HG03469 (cell line): ENCODE measurements around the gene TOPAZ1.

Source experiments
- ATAC-seq: cut with Tn5 transposase; IDR thresholded peaks from one replicate; pipeline ENCODE4 v1.9.1; 2021; ENCODE audit warnings: mild to moderate bottlenecking, moderate library complexity, moderate number of reproducible peaks; ENCODE audit not compliant: unreplicated experiment

The TOPAZ1 gene

GRCh38 chr3:44242721-44243120 lies 1.0 kb downstream of the TOPAZ1 start:
- ATAC-seq, result no peak

GRCh38 chr3:44248152-44248551 lies 6.5 kb downstream of the TOPAZ1 start:
- no peak for ATAC-seq

GRCh38 chr3:44252332-44252959 lies 10.8 kb downstream of the TOPAZ1 start:
- ATAC-seq, result no peak

- ATAC-seq, result no peak
Measured at GRCh38 chr3:44259404-44259803, 17.7 kb downstream of the TOPAZ1 start.

GRCh38 chr3:44264146-44264545 lies 22.5 kb downstream of the TOPAZ1 start:
- no peak for ATAC-seq

- ATAC-seq, result no peak
Measured at GRCh38 chr3:44265815-44266214, 24.1 kb downstream of the TOPAZ1 start.

GRCh38 chr3:44272191-44272590 lies 30.5 kb downstream of the TOPAZ1 start:
- ATAC-seq, result no peak

GRCh38 chr3:44277925-44278324 lies 36.2 kb downstream of the TOPAZ1 start:
- ATAC-seq, result no peak

GRCh38 chr3:44280077-44280476 lies 38.4 kb downstream of the TOPAZ1 start:
- no peak for ATAC-seq

GRCh38 chr3:44280631-44281030 lies 38.9 kb downstream of the TOPAZ1 start:
- ATAC-seq, result no peak

- no peak for ATAC-seq
Measured at GRCh38 chr3:44284949-44285348, 43.3 kb downstream of the TOPAZ1 start.

- ATAC-seq, result no peak
Measured at GRCh38 chr3:44289882-44290462, 48.3 kb downstream of the TOPAZ1 start.

- no peak for ATAC-seq
Measured at GRCh38 chr3:44292276-44292675, 50.6 kb downstream of the TOPAZ1 start.

DNA sequence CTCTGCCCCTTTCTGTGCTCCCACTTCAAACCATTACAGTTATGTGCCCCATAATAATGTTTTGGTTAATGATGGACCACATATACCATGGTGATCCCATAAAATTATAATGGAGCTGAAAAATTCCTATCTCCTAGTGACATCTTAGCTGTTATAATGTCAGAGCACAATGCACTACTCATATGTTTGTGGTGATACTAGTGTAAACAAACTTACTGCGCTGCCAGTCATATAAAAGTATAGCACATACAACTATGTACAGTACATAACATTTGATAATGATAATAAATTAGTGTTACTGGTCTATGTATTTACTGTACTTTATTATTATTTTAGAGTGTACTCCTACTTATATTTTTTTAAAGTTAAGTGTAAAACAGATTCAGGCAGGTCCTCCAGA lies 51.3 kb downstream of the TOPAZ1 start:
- ATAC-seq, result no peak

DNA sequence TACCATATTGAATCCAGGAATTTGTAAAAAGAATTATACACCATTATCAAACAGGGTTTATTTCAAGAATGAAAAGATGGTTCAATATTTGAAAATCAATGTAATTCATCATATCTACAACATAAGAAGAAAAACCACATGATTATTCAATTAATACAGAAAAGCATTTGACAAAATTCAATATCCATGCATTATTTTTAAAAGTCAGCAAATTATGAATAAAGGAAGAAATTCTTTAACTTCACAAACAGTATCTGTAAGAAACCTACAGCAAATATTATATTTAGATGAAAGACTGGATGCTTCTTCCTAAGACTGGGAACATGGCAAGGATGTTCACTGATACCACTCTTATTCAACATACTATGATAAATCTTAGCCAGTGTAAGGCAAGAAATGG lies 55.6 kb downstream of the TOPAZ1 start:
- no peak for ATAC-seq

- ATAC-seq, result no peak
Measured at GRCh38 chr3:44301746-44302145, 60.1 kb downstream of the TOPAZ1 start.

- ATAC-seq, result no peak
Measured at GRCh38 chr3:44309500-44309899, 67.8 kb downstream of the TOPAZ1 start.

DNA sequence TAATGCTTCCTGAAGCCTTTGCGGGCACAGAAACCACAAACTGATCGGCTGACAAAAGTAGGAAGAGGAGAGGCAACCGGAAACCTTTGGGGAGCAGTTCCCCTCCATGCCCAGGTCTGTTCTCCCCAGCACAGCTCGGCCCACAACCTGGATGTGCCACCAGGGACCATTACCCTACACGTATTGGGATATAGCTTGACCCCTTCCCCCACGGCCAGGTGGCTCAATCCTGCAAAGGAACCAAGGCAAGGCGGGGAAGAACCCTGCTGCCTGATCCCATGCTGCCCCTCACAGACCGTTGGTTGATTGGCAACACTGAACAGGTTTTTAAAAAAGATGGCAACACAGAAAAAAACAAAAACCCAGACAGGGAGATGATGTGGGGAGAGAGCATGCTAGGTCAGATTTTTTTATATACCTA lies 77.2 kb downstream of the TOPAZ1 start:
- no peak for ATAC-seq

DNA sequence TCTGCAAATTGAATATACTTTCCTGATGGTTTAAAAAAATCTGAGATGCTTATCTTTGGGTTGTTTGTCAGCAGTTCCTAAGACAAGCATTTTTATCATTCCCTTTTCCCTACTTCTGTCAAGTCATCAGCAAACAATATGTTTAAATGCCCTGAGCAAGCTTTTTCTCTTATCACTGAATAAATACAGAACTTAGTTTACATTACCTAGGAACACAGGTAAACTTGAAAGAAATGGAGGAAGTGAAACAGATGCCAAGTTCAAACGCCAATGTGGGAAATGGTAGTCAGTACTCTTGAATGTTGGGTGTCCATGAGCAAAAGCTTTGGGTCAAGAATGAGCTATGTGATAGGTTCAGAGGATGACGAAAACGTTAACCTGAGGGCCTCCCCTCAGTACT lies 79.6 kb downstream of the TOPAZ1 start:
- ATAC-seq, result no peak

GRCh38 chr3:44323341-44323955 lies 81.8 kb downstream of the TOPAZ1 start:
- ATAC-seq, result no peak

GRCh38 chr3:44324584-44324983 lies 82.9 kb downstream of the TOPAZ1 start:
- no peak for ATAC-seq

GRCh38 chr3:44326019-44326418 lies 84.3 kb downstream of the TOPAZ1 start:
- no peak for ATAC-seq

DNA sequence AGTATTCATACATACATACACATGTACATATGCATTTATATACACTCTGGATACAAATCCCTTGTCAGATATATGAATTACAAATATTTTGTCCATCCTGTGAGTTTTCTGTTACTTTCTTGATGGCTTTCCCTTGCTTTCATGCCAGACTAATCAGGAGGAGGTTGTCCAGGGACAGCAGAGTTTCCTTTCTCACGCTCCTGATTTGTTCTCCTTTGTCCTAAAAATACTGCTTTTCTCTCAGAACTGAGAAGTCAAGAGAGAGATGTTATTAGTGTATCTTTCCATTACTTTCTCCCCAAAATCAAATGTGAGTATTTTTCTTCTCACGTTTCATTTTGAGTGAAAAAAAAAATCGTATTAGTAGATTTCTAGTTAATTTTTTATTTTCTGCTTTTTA lies 84.8 kb downstream of the TOPAZ1 start:
- ATAC-seq, result no peak
